Spleen (tissue), 11 donors: ENCODE results near the gene APOA1. TPM values are rescaled to one million over a fixed set of nuclear protein-coding genes. Genes with fewer than 3 reads are reported as not detected.

Experiments used
- DNase-seq: peaks from one replicate; pipeline ENCODE4 v3.0.0-alpha.2; 2020
- H3K27ac ChIP-seq, 8 donors: fragments of 200-600 bp; sonication (generic) in 7 of 8; 1 replicate in 4 of 8; 2 replicates in 4 of 8; pipeline versions ENCODE4 v1.5.0 to v1.8.0; 2016 to 2021; ENCODE audit warnings: inconsistent platforms in 4 of 8, mild to moderate bottlenecking in 4 of 8, moderate library complexity in 1 of 8
- H3K27me3 ChIP-seq, 7 donors: fragments of 200-600 bp; sonication (generic) in 6 of 7; replicated peaks in 1 of 7; 1 replicate in 4 of 7; 2 replicates in 3 of 7; pipeline versions ENCODE4 v1.5.0 to v1.8.0; 2016 to 2021; ENCODE audit warnings: inconsistent platforms in 3 of 7, mild to moderate bottlenecking in 1 of 7
- H3K36me3 ChIP-seq, 6 donors: fragments of 200-600 bp; sonication (generic) in 5 of 6; 1 replicate in 4 of 6; 2 replicates in 2 of 6; pipeline versions ENCODE4 v1.5.0 to v1.8.0; 2016 to 2021; ENCODE audit warnings: inconsistent platforms in 2 of 6
- H3K4me1 ChIP-seq, 6 donors: fragments of 200-600 bp; sonication (generic) in 5 of 6; 1 replicate in 3 of 6; 2 replicates in 3 of 6; pipeline versions ENCODE4 v1.5.0 to v1.8.0; 2016 to 2021; ENCODE audit warnings: inconsistent platforms in 3 of 6
- H3K4me3 ChIP-seq, 8 donors: fragments of 200-600 bp; sonication (generic) in 7 of 8; 1 replicate in 4 of 8; 2 replicates in 4 of 8; pipeline versions ENCODE4 v1.5.0 to v1.8.0; 2016 to 2021; ENCODE audit warnings: inconsistent platforms in 4 of 8, mild to moderate bottlenecking in 4 of 8, moderate library complexity in 2 of 8
- H3K9me3 ChIP-seq, 8 donors: fragments of 200-600 bp; sonication (generic) in 7 of 8; 1 replicate in 4 of 8; 2 replicates in 4 of 8; pipeline versions ENCODE4 v1.5.0 to v1.8.0; 2016 to 2021; ENCODE audit warnings: inconsistent platforms in 4 of 8
- POLR2A ChIP-seq, 3 donors: fragments of 450-650 bp; IDR thresholded peaks; one replicate each; pipeline ENCODE4 v1.5.1; 2017; ENCODE audit warnings: antibody characterized with exemption in 3 of 3, mild to moderate bottlenecking in 1 of 3
- POLR2AphosphoS5 ChIP-seq, 3 donors: sonication (generic); formaldehyde crosslinking; IDR thresholded peaks; one replicate each; pipeline ENCODE4 v1.5.1; 2017; ENCODE audit warnings: antibody characterized with exemption in 3 of 3
- WGBS, 5 donors: extraction: QIAGEN DNeasy Blood & Tissue Kit in 3 of 5; methylation state at CpG; one replicate each; pipeline versions ENCODE4 v1.1.5 to v1.1.7; 2013 to 2018; 5-methylcytosine and 5-hydroxymethylcytosine counted together
- intact Hi-C: fragments of 100-400 bp; cut with DNase I; formaldehyde crosslinking; loops from one replicate; pipeline ENCODE4 v1.15.0; 2023; ENCODE audit warnings: low total_unique reads
- polyA plus RNA-seq, 3 donors: library from polyadenylated mRNA; stranded (reverse); fragments of 200-250 nt; gene quantifications; one replicate each; pipeline ENCODE4 v1.2.1, GENCODE V29; 2013
- total RNA-seq, 7 donors: library from RNA; depleted of rRNA in 3 of 7; stranded (reverse); fragments of >200 nt in 3 of 7; fragmentation: NEBNext Ultra II Directional in 4 of 7; extraction: Animal tissue kit (Norgen Biotek cat#: 25700) in 4 of 7; gene quantifications; one replicate each; pipeline versions ENCODE4 v1.1.0 to v1.2.1, GENCODE V29; 2016 to 2021
- TF ChIP-seq, protein P1 (sequence below), 11 experiments: fragments of 200-600 bp in 7 of 11; fragments of 450-650 bp in 4 of 11; sonication (generic) in 4 of 11; IDR thresholded peaks in 8 of 11; conservative IDR thresholded peaks in 3 of 11; 1 replicate in 7 of 11; 2 replicates in 4 of 11; pipeline versions ENCODE4 v1.4.0 to v1.8.0; 2016 to 2021; ENCODE audit warnings: antibody characterized with exemption in 11 of 11, inconsistent platforms in 4 of 11, mild to moderate bottlenecking in 1 of 11
- donor health status: healthy with polysubstance abuse.
- donor health status: DM: no; HTN: no; CAD: no; lungs with moderate emphysema.
- donor health status: DM: no; HTN: no; CAD: no.
- donor health status: Bipolar disorder and iron deficiency.
- donor health status: healthy.
- donor health status: DM: no; HTN: no; CAD: no.
- donor health status: DM: yes; HTN: yes; CAD: no.

The APOA1 gene
- total and polyA plus RNA-seq, 10 donors = 0.44 to 3.3 (median 1.5) TPM; not detected in 2

DNA sequence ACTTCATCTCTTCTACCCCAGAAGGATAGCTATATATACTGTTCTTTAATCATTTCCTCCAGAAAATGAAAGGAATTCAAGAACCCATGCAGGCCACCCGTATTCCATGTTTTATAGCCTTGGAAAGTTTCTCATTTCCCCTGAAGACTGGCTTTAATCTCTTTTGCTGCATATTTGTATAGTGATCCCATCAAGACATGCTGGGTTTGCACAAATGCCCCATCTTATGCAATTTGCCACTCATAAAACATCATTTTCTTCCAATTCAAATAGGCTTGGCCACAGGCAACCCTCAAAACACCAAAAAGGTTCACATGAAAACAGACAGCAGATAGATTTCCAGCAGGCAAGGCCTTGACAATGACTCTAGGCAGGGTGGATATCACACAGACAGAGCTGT is 28.3 kb upstream of the APOA1 start:
- no peak for DNase-seq
- Histone ChIP-seq H3K27ac (no peak overlapping the region), H3K36me3 (peaks cover 3 to 100% (median 91%) of the 10 kb centered on the region in 6 donors), H3K4me1 (peaks cover 0 to 9% (median 8%) of the 10 kb centered on the region in 6 donors), H3K4me3 (no peak overlapping the region), H3K9me3 (no peaks in the 10 kb centered on the region), H3K27me3 (no peaks in the 10 kb centered on the region)
- no peak for TF ChIP-seq POLR2A (IDR thresholded peaks at IDR 0.05)
- TF ChIP-seq, protein P1, sequence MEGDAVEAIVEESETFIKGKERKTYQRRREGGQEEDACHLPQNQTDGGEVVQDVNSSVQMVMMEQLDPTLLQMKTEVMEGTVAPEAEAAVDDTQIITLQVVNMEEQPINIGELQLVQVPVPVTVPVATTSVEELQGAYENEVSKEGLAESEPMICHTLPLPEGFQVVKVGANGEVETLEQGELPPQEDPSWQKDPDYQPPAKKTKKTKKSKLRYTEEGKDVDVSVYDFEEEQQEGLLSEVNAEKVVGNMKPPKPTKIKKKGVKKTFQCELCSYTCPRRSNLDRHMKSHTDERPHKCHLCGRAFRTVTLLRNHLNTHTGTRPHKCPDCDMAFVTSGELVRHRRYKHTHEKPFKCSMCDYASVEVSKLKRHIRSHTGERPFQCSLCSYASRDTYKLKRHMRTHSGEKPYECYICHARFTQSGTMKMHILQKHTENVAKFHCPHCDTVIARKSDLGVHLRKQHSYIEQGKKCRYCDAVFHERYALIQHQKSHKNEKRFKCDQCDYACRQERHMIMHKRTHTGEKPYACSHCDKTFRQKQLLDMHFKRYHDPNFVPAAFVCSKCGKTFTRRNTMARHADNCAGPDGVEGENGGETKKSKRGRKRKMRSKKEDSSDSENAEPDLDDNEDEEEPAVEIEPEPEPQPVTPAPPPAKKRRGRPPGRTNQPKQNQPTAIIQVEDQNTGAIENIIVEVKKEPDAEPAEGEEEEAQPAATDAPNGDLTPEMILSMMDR (IDR thresholded peaks at IDR 0.05 in 8 of 11, conservative IDR thresholded peaks at IDR 0.05 in 3 of 11) = no peak
- TF ChIP-seq POLR2AphosphoS5 (IDR thresholded peaks at IDR 0.05) = no peak
- intact Hi-C loops = no loop called here
- WGBS, 5 donors = 76 to 88% (median 81%) methylated on average over 1 of the region's 1 CpG

DNA sequence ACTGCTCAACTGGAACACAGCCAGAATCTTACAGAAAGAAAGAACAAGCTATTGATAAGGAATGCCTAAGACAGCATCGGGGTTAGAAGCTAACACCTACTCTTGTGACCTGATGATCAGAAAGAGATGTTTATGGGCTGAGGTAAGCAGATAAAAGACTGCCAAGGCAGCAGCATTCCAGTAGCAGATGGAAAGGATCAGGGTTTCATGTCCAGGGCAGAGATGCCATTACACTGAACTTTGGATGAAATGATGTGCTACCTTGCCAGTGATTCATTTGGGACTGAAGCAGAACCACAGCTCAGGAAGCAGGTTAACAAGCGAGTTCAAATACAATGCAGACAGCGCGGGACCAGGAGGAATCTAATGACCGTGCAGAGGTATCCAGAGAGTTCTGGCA is 27.1 kb upstream of the APOA1 start:
- DNase-seq = no peak
- H3K27me3 ChIP-seq = no peaks in the 10 kb centered on the region
- H3K4me3 ChIP-seq = no peak overlapping the region
- intact Hi-C loops = no loop called here
- no peaks in the 10 kb centered on the region for H3K4me1 ChIP-seq
- H3K9me3 ChIP-seq = no peaks in the 10 kb centered on the region
- peaks cover 5 to 100% (median 93%) of the 10 kb centered on the region in 6 donors for H3K36me3 ChIP-seq
- no peak overlapping the region for H3K27ac ChIP-seq
- 97 to 99% (median 97%) methylated on average over 5 of the region's 5 CpGs for WGBS, 5 donors
- TF ChIP-seq, protein P1 (IDR thresholded peaks at IDR 0.05 in 8 of 11, conservative IDR thresholded peaks at IDR 0.05 in 3 of 11) = no peak
- TF ChIP-seq POLR2A (IDR thresholded peaks at IDR 0.05) (no peak), POLR2AphosphoS5 (IDR thresholded peaks at IDR 0.05) (no peak)

DNA sequence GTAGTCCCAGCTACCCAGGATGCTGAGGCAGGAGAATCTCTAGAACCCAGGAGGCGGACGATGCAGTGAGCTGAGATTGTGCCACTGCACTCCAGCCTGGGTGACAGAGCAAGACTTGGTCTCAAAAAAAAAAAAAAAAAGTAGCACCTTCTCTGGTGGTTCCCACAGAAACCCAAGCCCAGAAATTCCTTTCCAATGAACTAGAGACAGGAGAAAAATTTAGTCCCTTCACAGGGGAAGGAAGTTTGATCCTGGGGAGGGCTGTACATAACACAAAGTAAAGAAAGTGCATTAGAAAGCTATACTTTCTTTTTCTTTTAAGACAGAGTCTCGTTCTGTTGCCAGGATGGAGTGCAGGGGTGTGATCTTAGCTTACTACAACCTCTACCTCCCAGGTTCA is 25.5 kb upstream of the APOA1 start:
- H3K4me1 ChIP-seq = no peaks in the 10 kb centered on the region
- H3K4me3 ChIP-seq = no peak overlapping the region
- H3K27ac ChIP-seq = no peak overlapping the region
- no peaks in the 10 kb centered on the region for H3K9me3 ChIP-seq
- intact Hi-C loops = no loop called here
- H3K36me3 ChIP-seq = peaks cover 5 to 100% (median 94%) of the 10 kb centered on the region in 6 donors
- no peak for DNase-seq
- WGBS, 5 donors = 89 to 98% (median 97%) methylated on average over 3 of the region's 3 CpGs
- H3K27me3 ChIP-seq = no peaks in the 10 kb centered on the region
- TF ChIP-seq, protein P1 (IDR thresholded peaks at IDR 0.05 in 8 of 11, conservative IDR thresholded peaks at IDR 0.05 in 3 of 11) = no peak
- no peak for TF ChIP-seq POLR2A (IDR thresholded peaks at IDR 0.05)
- TF ChIP-seq POLR2AphosphoS5 (IDR thresholded peaks at IDR 0.05) = no peak

DNA sequence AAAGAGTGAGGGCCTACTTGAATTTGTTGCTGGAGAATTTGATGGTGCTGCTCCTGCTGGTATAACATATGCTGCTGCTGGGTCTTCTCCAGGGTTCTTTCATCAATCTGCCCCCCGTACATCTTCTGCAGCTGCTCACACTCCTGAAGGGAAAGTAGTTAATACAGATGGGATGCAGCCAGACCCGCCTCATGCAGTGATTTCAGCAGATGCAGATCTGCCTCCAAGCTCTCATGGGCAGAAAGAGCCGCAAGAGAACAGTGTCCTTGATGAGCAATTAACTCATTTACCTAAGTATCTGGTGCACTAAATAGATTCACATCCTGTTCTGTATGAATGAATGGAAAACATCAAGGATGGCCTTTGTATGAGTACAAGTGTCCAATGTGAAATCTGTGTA is 24.8 kb upstream of the APOA1 start:
- Histone ChIP-seq H3K4me1 (no peaks in the 10 kb centered on the region), H3K4me3 (no peak overlapping the region), H3K36me3 (peaks cover 5 to 100% (median 93%) of the 10 kb centered on the region in 6 donors), H3K27ac (no peak overlapping the region), H3K27me3 (no peaks in the 10 kb centered on the region), H3K9me3 (no peaks in the 10 kb centered on the region)
- DNase-seq = no peak
- WGBS, 5 donors = 80 to 96% (median 91%) methylated on average over 3 of the region's 3 CpGs
- no peak for TF ChIP-seq POLR2AphosphoS5 (IDR thresholded peaks at IDR 0.05)
- TF ChIP-seq, protein P1 (IDR thresholded peaks at IDR 0.05 in 8 of 11, conservative IDR thresholded peaks at IDR 0.05 in 3 of 11) = no peak
- no peak for TF ChIP-seq POLR2A (IDR thresholded peaks at IDR 0.05)
- intact Hi-C loops = no loop called here
